Measurements from ENCODE around the gene REPIN1. TPM values are rescaled to one million over a fixed set of nuclear protein-coding genes. Genes with fewer than 3 reads are reported as not detected.
A peak's percentile ranks its signal among the peaks of the same experiment; 100 is the strongest.

REPIN1 gene
- total RNA-seq (2021) (172 and 174 TPM in 2 replicates), Bru-seq, nascent RNA (percentile 81 among the genes with signal in this experiment), BruChase-seq, experiment 1, labeled RNA remaining after a 2-hour chase (percentile 97 among the genes with signal in this experiment), BruChase-seq, experiment 2, labeled RNA remaining after a 6-hour chase (percentile 98 among the genes with signal in this experiment)
- long read RNA-seq, transcript REPIN1-214 (3 exons, 2,058 nt), result minor isoform, 16 of 196 reads
- long read RNA-seq, transcript REPIN1-203 (2 exons, 2,969 nt), result major isoform, 72 of 196 reads
- long read RNA-seq, transcript REPIN1-207 (2 exons, 1,064 nt), result minor isoform, 12 of 196 reads
- long read RNA-seq, transcript REPIN1-202 (1 exons, 2,876 nt), result minor isoform, 40 of 196 reads
- long read RNA-seq, partial matches to known transcripts, result 2 of 196 reads
- long read RNA-seq, other reads (novel, unspliced or antisense), result 34 of 196 reads

- H2AFZ ChIP-seq, result peak within 1 kb of the TSS; percentile 85
- no peaks in the 10 kb centered on the region for H3K9me3 ChIP-seq (ENCODE audit: insufficient read depth, low read depth)
- peak; percentile 90 to 93 for DNase-seq
- peaks cover 24% of the 10 kb centered on the region for H3F3A ChIP-seq (ENCODE audit: insufficient read depth, low read depth)
- H3K4me2 ChIP-seq, result peak within 1 kb of the TSS; percentile 100
- peaks cover 13% of the 10 kb centered on the region; the same call in 1 of the 2 replicates for H3K36me3 ChIP-seq (ENCODE audit: low read depth)
- H3K9me2 ChIP-seq (ENCODE audit: insufficient read depth), result no peaks in the 10 kb centered on the region
- peak within 1 kb of the TSS; percentile 97 for H3K27ac ChIP-seq
- H4K20me1 ChIP-seq (ENCODE audit: insufficient read depth), result peaks cover 21% of the 10 kb centered on the region
- H3K4me3 ChIP-seq, result peak within 1 kb of the TSS; percentile 94
- CTCF ChIA-PET, result interaction anchor here (0.7 kb wide), 1 partner anchor 500 kb away, joined by 3 read pairs; no protein-coding TSS in a partner anchor
- TSS peak; percentile 73 for BruUV-seq (replicated peaks)
- no peak for TF ChIP-seq EZH2 (IDR thresholded peaks at IDR 0.05; ENCODE audit: low read depth)
- no peaks in the 10 kb centered on the region for H3K27me3 ChIP-seq (ENCODE audit: insufficient read depth, low read depth)
- intact Hi-C loops (cut with micrococcal nuclease; ENCODE audit: unreplicated experiment), result loop anchor here (1.0 to 2.0 kb wide), 2 partner anchors 11 to 45 kb away; partner anchors contain the start of genes ACTR3C, LRRC61 and ZNF775
- H3K4me1 ChIP-seq (replicated peaks; ENCODE audit: insufficient read depth), result peaks cover 37% of the 10 kb centered on the region
- peaks cover 45% of the 10 kb centered on the region for H3K79me2 ChIP-seq (ENCODE audit: low read depth)
- POLR2A ChIA-PET (ENCODE audit: unreplicated experiment), result interaction anchor here (0.6 to 1.2 kb wide), 4 partner anchors 10 to 1386 kb away, joined by 3 to 4 read pairs (median 4); no protein-coding TSS in a partner anchor
These were observed at the start of gene REPIN1 for GRCh38 chr7:150368096-150368883. Gene REPIN1 (plus strand): TSS chr7:150368822. CDS start chr7:150369712, 890 bp downstream.

DNA sequence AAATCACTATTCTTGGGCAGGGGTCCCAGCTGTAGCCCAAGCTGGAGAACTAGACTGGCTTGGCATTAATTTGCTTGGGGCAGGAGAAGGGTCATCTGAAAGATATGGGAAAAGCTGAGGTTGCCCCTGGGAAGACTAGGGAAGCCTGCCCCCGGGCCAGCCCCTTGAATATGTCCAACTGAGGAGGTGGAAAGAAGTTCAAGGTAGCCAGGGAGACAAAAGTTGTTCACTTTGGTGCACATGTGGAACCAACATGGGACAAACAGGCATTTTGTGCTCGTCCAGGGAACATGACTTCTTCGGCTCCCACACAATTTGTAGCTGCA lies 46.9 kb upstream of the REPIN1 start:
- H3K9me3 ChIP-seq (ENCODE audit: insufficient read depth, low read depth), result no peaks in the 10 kb centered on the region
- no peaks in the 10 kb centered on the region for H3K9me2 ChIP-seq (ENCODE audit: insufficient read depth)
- no peaks in the 10 kb centered on the region for H4K20me1 ChIP-seq (ENCODE audit: insufficient read depth)
- peak overlapping the region; percentile 92 for H3K4me2 ChIP-seq
- H3K79me2 ChIP-seq (ENCODE audit: low read depth), result peaks cover 92% of the 10 kb centered on the region
- ChIA-PET POLR2A (ENCODE audit: unreplicated experiment) (interaction anchor here (0.7 kb wide), 1 partner anchor 8 kb away, joined by 3 read pairs; no protein-coding TSS in a partner anchor), CTCF (no interaction called here)
- intact Hi-C loops (cut with micrococcal nuclease; ENCODE audit: unreplicated experiment), result loop anchor here (1.0 to 5.0 kb wide), 5 partner anchors 13 to 791 kb away; partner anchors contain the start of genes ABCB8 and REPIN1
- peak overlapping the region; percentile 98 for H3K4me3 ChIP-seq
- H3K4me1 ChIP-seq (replicated peaks; ENCODE audit: insufficient read depth), result peaks cover 54% of the 10 kb centered on the region
- no peak overlapping the region for H2AFZ ChIP-seq
- H3K27ac ChIP-seq, result peak overlapping the region; percentile 83
- no TSS peak for BruUV-seq (replicated peaks)
- no peaks in the 10 kb centered on the region for H3K27me3 ChIP-seq (ENCODE audit: insufficient read depth, low read depth)
- H3K36me3 ChIP-seq (ENCODE audit: low read depth), result peaks cover 41% of the 10 kb centered on the region
- H3F3A ChIP-seq (ENCODE audit: insufficient read depth, low read depth), result peaks cover 37% of the 10 kb centered on the region
- TF ChIP-seq EZH2 (IDR thresholded peaks at IDR 0.05; ENCODE audit: low read depth), result no peak
- TF ChIP-seq, protein P1, sequence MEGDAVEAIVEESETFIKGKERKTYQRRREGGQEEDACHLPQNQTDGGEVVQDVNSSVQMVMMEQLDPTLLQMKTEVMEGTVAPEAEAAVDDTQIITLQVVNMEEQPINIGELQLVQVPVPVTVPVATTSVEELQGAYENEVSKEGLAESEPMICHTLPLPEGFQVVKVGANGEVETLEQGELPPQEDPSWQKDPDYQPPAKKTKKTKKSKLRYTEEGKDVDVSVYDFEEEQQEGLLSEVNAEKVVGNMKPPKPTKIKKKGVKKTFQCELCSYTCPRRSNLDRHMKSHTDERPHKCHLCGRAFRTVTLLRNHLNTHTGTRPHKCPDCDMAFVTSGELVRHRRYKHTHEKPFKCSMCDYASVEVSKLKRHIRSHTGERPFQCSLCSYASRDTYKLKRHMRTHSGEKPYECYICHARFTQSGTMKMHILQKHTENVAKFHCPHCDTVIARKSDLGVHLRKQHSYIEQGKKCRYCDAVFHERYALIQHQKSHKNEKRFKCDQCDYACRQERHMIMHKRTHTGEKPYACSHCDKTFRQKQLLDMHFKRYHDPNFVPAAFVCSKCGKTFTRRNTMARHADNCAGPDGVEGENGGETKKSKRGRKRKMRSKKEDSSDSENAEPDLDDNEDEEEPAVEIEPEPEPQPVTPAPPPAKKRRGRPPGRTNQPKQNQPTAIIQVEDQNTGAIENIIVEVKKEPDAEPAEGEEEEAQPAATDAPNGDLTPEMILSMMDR (conservative IDR thresholded peaks at IDR 0.05), result no peak
- peak in 1 of 2 experiments; percentile 8 for DNase-seq

GRCh38 chr7:150322114-150322832 lies 46.3 kb upstream of the REPIN1 start:
- no peaks in the 10 kb centered on the region for H3K27me3 ChIP-seq (ENCODE audit: insufficient read depth, low read depth)
- ChIA-PET CTCF (no interaction called here), POLR2A (ENCODE audit: unreplicated experiment) (interaction anchor here (0.6 to 0.7 kb wide), 3 partner anchors 9 to 1128 kb away, joined by 3 to 6 read pairs (median 5); no protein-coding TSS in a partner anchor)
- H3K27ac ChIP-seq, result peak overlapping the region; percentile 83
- H3K4me3 ChIP-seq, result peak overlapping the region; percentile 98
- no peaks in the 10 kb centered on the region for H3K9me3 ChIP-seq (ENCODE audit: insufficient read depth, low read depth)
- DNase-seq, result peak; percentile 31 to 58
- intact Hi-C loops (cut with micrococcal nuclease; ENCODE audit: unreplicated experiment), result loop anchor here (1.0 to 5.0 kb wide), 5 partner anchors 14 to 790 kb away; partner anchors contain the start of genes ABCB8 and REPIN1
- H2AFZ ChIP-seq, result peak overlapping the region; percentile 99
- H3K4me1 ChIP-seq (replicated peaks; ENCODE audit: insufficient read depth), result peaks cover 54% of the 10 kb centered on the region
- H3F3A ChIP-seq (ENCODE audit: insufficient read depth, low read depth), result peaks cover 37% of the 10 kb centered on the region
- peaks cover 47% of the 10 kb centered on the region for H3K36me3 ChIP-seq (ENCODE audit: low read depth)
- no peaks in the 10 kb centered on the region for H3K9me2 ChIP-seq (ENCODE audit: insufficient read depth)
- no peaks in the 10 kb centered on the region for H4K20me1 ChIP-seq (ENCODE audit: insufficient read depth)
- peak overlapping the region; percentile 92 for H3K4me2 ChIP-seq
- TF ChIP-seq EZH2 (IDR thresholded peaks at IDR 0.05; ENCODE audit: low read depth), result no peak
- TF ChIP-seq, protein P1 (conservative IDR thresholded peaks at IDR 0.05), result no peak
- BruUV-seq (replicated peaks), result no TSS peak
- peaks cover 92% of the 10 kb centered on the region for H3K79me2 ChIP-seq (ENCODE audit: low read depth)

Data from PC-9 (cell line).